ENCODE data around the gene GZMB.

- TF ChIP-seq, protein P1, sequence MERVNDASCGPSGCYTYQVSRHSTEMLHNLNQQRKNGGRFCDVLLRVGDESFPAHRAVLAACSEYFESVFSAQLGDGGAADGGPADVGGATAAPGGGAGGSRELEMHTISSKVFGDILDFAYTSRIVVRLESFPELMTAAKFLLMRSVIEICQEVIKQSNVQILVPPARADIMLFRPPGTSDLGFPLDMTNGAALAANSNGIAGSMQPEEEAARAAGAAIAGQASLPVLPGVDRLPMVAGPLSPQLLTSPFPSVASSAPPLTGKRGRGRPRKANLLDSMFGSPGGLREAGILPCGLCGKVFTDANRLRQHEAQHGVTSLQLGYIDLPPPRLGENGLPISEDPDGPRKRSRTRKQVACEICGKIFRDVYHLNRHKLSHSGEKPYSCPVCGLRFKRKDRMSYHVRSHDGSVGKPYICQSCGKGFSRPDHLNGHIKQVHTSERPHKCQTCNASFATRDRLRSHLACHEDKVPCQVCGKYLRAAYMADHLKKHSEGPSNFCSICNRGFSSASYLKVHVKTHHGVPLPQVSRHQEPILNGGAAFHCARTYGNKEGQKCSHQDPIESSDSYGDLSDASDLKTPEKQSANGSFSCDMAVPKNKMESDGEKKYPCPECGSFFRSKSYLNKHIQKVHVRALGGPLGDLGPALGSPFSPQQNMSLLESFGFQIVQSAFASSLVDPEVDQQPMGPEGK (CRISPR knock-in tag; IDR thresholded peaks at IDR 0.05; ENCODE audit: borderline replicate concordance), result no peak
- TF ChIP-seq BACH2 (CRISPR knock-in tag; IDR thresholded peaks at IDR 0.05; ENCODE audit: borderline replicate concordance) (no peak), SNAI2 (CRISPR knock-in tag; IDR thresholded peaks at IDR 0.05) (no peak), CSDC2 (CRISPR knock-in tag; IDR thresholded peaks at IDR 0.05) (no peak), ZFP30 (CRISPR knock-in tag; IDR thresholded peaks at IDR 0.05) (no peak), TCF4 (CRISPR knock-in tag; IDR thresholded peaks at IDR 0.05; ENCODE audit: borderline replicate concordance) (no peak), ZC3H10 (CRISPR knock-in tag; IDR thresholded peaks at IDR 0.05) (no peak), CREB5 (CRISPR knock-in tag; IDR thresholded peaks at IDR 0.05; ENCODE audit: low read depth) (no peak), OSR1 (CRISPR knock-in tag; IDR thresholded peaks at IDR 0.05) (no peak), ZFP3 (CRISPR knock-in tag; IDR thresholded peaks at IDR 0.05) (no peak), RARB (CRISPR knock-in tag; IDR thresholded peaks at IDR 0.05) (no peak)
- TF ChIP-seq, protein P2, sequence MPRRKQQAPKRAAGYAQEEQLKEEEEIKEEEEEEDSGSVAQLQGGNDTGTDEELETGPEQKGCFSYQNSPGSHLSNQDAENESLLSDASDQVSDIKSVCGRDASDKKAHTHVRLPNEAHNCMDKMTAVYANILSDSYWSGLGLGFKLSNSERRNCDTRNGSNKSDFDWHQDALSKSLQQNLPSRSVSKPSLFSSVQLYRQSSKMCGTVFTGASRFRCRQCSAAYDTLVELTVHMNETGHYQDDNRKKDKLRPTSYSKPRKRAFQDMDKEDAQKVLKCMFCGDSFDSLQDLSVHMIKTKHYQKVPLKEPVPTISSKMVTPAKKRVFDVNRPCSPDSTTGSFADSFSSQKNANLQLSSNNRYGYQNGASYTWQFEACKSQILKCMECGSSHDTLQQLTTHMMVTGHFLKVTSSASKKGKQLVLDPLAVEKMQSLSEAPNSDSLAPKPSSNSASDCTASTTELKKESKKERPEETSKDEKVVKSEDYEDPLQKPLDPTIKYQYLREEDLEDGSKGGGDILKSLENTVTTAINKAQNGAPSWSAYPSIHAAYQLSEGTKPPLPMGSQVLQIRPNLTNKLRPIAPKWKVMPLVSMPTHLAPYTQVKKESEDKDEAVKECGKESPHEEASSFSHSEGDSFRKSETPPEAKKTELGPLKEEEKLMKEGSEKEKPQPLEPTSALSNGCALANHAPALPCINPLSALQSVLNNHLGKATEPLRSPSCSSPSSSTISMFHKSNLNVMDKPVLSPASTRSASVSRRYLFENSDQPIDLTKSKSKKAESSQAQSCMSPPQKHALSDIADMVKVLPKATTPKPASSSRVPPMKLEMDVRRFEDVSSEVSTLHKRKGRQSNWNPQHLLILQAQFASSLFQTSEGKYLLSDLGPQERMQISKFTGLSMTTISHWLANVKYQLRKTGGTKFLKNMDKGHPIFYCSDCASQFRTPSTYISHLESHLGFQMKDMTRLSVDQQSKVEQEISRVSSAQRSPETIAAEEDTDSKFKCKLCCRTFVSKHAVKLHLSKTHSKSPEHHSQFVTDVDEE (CRISPR knock-in tag; IDR thresholded peaks at IDR 0.05), result no peak
Observed at GRCh38 chr14:24607081-24607480, 26.9 kb downstream of the GZMB start.
